SK-N-MC (cell line): Measurements from ENCODE around the gene ZNF595.
"Not testable (repeated sequence)": the region's sequence is repeated elsewhere in the genome, so short reads cannot be mapped to it uniquely, and the experiment has no call there.

Experiments used
- EZH2 ChIP-seq: fragments of 200-600 bp; sonication (generic); IDR thresholded peaks from one replicate; pipeline ENCODE4 v1.6.1; 2017; ENCODE audit warnings: antibody characterized with exemption
- FOXP2 ChIP-seq: optimal IDR thresholded peaks from 2 replicates; pipeline ENCODE3; 2011; ENCODE audit warnings: mild to moderate bottlenecking, moderate library complexity; ENCODE audit not compliant: insufficient read depth; ENCODE audit errors: extremely low read length, control extremely low read depth
- POLR2AphosphoS5 ChIP-seq: IDR thresholded peaks from 2 replicates; pipeline ENCODE4 v1.6.1; 2012; ENCODE audit warnings: mild to moderate bottlenecking, low read depth, low read length, borderline replicate concordance

GRCh38 chr4:64733-65132 is 11.6 kb downstream of the ZNF595 start:
- TF ChIP-seq POLR2AphosphoS5, EZH2, FOXP2: not testable (repeated sequence)
